GM18909 (cell line): ENCODE measurements around the gene GGA1.

ENCODE experiments used
- ATAC-seq: cut with Tn5 transposase; IDR thresholded peaks from one replicate; pipeline ENCODE4 v1.9.1; 2021; ENCODE audit warnings: mild to moderate bottlenecking; ENCODE audit not compliant: unreplicated experiment, poor library complexity

The GGA1 gene

GRCh38 chr22:37608477-37609239 lies at the start of gene GGA1:
Gene GGA1, plus strand, starts transcription at chr22:37608834. Its CDS starts 27 bp downstream, at chr22:37608861.
- ATAC-seq: peak; percentile 81

GRCh38 chr22:37559521-37559900 lies 49.1 kb upstream of the GGA1 start:
- no peak for ATAC-seq

GRCh38 chr22:37559901-37560607 lies 48.6 kb upstream of the GGA1 start, which contains the start of gene CDC42EP1:
Gene CDC42EP1, plus strand, starts transcription at chr22:37560480. Its CDS starts 5,870 bp downstream, at chr22:37566350.
- no peak for ATAC-seq

GRCh38 chr22:37560608-37561211 lies 47.9 kb upstream of the GGA1 start:
- no peak for ATAC-seq

GRCh38 chr22:37561212-37562048 lies 47.2 kb upstream of the GGA1 start:
- no peak for ATAC-seq

GRCh38 chr22:37562049-37562875 lies 46.4 kb upstream of the GGA1 start:
- ATAC-seq: no peak

- no peak for ATAC-seq
Observed at GRCh38 chr22:37563153-37564081, 45.2 kb upstream of the GGA1 start.

- no peak for ATAC-seq
Observed at GRCh38 chr22:37564111-37564711, 44.4 kb upstream of the GGA1 start.

- no peak for ATAC-seq
Observed at GRCh38 chr22:37565830-37566229, 42.8 kb upstream of the GGA1 start.

GRCh38 chr22:37566329-37566837 lies 42.3 kb upstream of the GGA1 start:
- ATAC-seq: no peak

GRCh38 chr22:37566903-37567798 lies 41.5 kb upstream of the GGA1 start:
- ATAC-seq: peak; percentile 79

- ATAC-seq: no peak
Observed at GRCh38 chr22:37568012-37568411, 40.6 kb upstream of the GGA1 start.

GRCh38 chr22:37568448-37569008 lies 40.1 kb upstream of the GGA1 start:
- no peak for ATAC-seq

GRCh38 chr22:37569009-37569920 lies 39.4 kb upstream of the GGA1 start:
- no peak for ATAC-seq

- ATAC-seq: no peak
Observed at GRCh38 chr22:37569921-37570660, 38.5 kb upstream of the GGA1 start.
